ENCODE results near the gene TRERF1.

Gene TRERF1

GRCh38 chr6:42280966-42281533 is 170.7 kb downstream of the TRERF1 start:
- in situ Hi-C loops (cut with MboI; ENCODE audit: low sequenced_read_pairs): no loop called here

- in situ Hi-C loops (cut with MboI; ENCODE audit: low sequenced_read_pairs): no loop called here
These were observed 171.6 kb downstream of the TRERF1 start for GRCh38 chr6:42279966-42280629.

DNA sequence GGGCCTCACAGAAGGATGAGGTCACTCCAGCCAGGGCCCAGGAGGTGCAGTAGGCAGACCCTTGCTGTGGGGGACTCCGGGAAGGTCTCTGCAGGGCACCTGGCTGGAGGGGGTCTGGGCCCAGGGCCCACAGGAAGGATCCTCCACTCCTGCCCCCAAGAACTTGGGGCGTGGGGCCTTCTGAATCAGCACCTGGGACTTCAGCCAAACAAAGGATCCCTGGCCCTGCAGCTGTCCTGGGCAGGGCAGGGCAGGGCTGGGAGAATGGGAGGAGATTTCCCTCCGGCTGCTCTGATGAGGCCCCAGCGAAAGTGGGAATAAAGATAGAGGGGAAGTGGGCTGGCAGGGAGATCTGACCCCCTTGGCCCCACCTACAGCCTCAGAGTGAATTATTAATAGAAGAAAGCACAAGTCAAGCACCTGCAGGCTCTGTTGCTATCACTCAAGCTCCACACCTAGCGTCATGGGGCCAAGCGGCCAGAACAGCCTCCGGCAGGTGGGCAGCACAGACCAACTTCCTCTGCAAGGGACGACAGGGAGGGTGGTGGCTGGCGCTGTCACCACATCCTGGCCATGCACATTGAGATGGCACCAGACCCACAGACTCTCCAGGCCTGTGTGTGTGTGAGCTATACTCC is 172.5 kb downstream of the TRERF1 start:
- in situ Hi-C loops (cut with MboI; ENCODE audit: low sequenced_read_pairs): no loop called here

DNA sequence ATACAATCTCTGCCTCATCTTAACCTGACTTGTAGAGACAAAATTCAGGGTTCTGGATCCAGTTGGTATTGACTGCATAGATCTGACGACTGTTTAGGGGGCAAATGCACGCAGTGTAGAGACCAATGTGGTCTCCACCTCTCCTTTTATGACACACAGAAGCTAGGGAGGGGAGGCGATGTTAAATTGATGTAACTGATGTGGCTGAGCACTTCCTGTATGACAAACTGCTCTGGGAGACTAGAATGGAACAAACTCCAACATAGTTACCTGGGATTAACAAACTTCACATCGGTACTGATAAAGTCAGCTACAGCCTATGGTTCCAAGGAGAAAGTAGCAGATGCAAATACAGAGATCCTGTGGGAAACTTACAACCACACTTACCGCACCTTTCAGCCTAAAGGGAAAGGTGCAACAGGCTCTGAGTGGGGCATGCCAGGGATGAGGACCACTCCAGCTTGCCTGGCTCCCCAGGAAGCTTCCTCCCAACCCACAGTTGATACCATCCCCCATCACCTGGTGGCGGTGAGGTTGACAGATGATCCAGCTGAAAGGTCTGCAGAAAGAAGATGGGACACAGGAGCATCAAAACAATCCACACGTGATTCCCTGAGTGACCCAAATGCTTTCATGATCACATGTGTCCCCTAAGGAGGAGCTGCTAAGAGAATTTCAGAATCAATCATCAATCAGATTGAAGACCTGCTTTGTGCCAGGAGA is 173.4 kb downstream of the TRERF1 start:
- in situ Hi-C loops (cut with MboI; ENCODE audit: low sequenced_read_pairs): no loop called here

- in situ Hi-C loops (cut with MboI; ENCODE audit: low sequenced_read_pairs): no loop called here
These were observed 175.5 kb downstream of the TRERF1 start for GRCh38 chr6:42276034-42276890.

DNA sequence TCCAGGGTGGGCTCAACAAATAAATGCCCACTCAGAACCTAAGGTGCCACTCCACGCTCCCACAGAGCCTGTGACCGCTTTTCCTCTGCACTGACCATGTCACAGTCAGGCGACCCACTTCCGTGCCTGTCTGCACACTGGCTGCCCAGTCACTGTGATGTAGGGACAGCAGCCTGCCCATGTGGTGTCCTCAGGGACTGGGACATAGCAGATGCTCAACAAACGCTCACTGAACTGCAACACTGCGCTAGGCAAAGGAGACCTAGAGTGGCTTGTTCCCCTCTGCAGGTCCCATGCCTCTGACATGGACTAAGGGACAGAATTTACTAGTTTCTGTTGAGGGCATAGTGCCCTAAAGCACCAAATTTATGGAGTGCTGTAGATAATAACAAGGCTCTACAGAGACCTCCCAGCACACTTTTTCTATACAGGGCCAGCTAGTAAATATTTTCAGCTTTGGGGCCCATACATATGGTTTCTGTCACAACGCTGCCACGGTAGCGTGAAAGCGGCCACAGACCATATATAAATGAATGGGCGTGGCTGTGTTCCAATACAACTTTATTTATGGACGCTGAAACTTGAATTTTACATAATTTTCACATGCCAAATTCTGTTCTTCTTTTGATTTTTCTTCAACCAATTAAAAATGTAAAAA is 176.2 kb downstream of the TRERF1 start:
- in situ Hi-C loops (cut with MboI; ENCODE audit: low sequenced_read_pairs): no loop called here

- in situ Hi-C loops (cut with MboI; ENCODE audit: low sequenced_read_pairs): no loop called here
These were observed 176.8 kb downstream of the TRERF1 start for GRCh38 chr6:42274898-42275297.

GRCh38 chr6:42271834-42272805 is 179.6 kb downstream of the TRERF1 start:
- in situ Hi-C loops (cut with MboI; ENCODE audit: low sequenced_read_pairs): no loop called here

DNA sequence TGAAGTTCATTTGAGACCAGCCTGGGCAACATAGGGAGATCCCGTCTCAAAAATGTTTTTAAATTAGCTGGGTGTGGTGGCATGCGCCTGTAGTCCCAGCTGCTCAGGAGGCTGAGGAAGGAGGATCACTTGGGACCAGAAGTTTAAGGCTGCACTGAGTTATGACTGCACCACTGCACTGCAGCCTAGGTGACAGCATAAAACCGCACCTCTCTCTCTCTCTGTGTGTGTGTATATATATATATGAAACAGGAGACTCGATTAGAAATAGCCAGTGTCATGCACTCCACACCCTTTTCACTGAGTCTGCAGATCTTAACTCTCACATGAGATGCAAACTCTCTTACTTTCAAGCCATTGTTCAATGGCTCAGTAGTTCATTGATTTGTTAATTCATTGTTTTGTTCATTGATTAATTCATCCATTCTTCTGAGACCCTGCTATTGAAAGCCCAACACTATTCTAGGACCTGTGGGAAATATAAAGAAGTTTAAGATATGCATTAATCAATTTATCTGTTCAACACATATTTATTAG is 181.7 kb downstream of the TRERF1 start:
- in situ Hi-C loops (cut with MboI; ENCODE audit: low sequenced_read_pairs): no loop called here

DNA sequence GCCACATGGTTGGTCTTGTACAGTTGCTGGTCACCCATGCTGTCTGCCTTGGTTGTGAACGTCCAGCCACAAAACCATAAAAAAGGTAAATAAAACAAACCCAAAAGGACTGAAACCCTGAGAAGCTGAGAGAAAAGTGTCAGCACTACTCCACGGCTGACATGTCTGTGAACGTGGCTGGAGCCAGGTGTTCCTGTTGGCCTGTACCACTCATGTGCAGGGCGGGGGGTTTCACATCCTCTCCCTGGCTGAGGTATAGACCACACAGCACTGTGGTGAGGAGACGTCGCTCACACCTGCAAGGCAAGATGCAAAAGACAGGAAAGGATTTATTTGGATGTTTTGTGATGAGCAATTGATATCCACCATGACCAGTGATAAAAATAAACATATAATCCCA is 182.2 kb downstream of the TRERF1 start:
- in situ Hi-C loops (cut with MboI; ENCODE audit: low sequenced_read_pairs): no loop called here

GRCh38 chr6:42268835-42269204 is 182.9 kb downstream of the TRERF1 start:
- in situ Hi-C loops (cut with MboI; ENCODE audit: low sequenced_read_pairs): no loop called here

DNA sequence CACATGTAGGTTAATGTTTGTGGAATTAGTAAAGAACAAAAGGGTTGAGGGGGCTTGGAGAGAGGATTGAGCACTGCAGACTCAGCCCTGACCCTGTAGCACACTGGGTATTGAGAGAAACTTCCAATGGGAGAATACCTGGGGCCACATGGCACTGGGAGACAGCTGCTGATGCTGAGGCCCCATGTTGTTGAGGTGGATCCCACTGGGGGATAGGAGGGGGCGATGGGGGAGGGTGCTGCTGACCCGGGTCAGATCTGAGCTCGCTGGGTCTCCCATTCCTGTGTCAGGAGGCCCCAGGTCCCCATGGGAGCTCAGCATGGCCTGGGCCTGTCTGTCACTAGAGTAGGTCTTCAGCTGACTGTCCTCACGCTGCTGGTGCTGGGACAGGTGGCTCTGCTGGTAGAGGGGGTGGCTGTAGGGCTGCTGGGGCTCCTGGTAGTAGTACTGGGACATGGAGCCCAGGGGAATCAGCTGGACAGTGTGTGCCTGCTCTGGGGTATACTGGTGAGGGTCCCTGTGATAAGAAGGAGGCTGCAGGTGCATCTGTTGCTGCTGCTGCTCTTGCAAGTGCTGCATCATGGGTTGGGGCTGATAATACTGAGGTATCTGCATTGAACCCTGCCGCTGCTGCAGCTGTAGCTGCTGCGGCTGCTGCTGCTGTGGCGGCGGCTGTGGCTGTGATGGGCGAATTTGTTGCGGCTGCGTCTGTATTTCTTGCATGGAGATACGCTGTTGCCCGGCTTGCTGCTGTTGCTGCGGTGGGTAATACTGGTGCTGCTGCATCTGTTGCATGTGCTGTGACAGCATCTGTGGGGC is 183.5 kb downstream of the TRERF1 start:
- in situ Hi-C loops (cut with MboI; ENCODE audit: low sequenced_read_pairs): no loop called here

- in situ Hi-C loops (cut with MboI; ENCODE audit: low sequenced_read_pairs): no loop called here
These were observed 185.2 kb downstream of the TRERF1 start for GRCh38 chr6:42266538-42266937.

DNA sequence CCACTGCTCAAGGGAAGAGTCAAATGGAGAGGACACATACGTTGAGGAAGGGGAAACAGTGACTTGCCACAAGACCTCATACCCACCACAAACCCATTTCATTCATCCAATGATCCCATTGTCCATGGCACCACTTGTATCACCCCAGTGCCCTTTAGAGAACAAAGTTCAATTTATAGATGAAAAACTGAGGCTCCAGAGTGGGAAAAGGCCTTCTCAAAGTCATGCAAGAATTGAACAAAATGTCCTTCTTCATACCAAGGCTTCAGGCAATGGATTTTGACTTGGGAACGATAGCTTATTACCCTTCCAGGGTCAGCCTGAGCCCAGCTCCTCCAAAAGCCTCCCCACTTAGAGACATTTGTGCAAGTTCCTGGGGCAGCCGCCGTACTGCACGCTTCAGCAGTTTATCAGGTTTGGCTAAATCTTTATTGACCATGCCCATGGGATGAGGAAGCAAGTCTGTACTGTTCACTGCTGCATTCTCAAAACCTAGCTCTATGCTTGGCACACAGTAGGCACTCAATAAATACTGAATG is 186.8 kb downstream of the TRERF1 start:
- in situ Hi-C loops (cut with MboI; ENCODE audit: low sequenced_read_pairs): no loop called here

DNA sequence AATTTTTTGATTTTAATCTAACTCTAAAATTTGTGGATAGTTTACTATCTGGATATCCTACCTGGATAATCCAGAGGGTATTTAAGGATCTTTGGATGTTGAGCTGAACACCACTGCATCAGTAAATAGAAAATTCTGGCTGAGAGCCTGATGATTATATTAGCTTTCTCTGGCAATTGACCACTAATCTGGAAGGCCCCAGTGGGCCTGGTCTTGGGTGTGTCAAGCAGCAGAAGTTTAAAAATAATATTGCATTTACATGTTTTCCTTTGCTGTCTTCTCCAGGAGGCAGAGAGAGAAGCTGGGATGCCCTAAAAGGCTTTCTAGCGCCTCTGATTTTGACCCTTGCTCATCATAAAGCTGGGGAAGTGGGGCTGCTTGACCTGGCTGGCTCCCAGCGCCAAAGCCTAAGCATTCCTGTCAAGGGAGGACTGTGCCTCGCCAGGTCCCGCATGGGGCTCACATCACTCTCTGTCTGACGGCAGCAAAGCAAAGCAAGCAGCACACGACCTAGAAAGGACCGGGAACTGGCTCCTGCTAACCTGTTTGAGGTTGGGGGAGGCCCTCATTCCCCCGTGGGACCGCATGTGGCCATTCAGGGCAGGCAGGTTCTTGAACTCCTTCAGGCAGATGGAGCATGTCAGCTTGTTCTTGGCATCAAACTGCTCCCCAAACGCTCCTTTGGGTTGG is 187.4 kb downstream of the TRERF1 start:
- in situ Hi-C loops (cut with MboI; ENCODE audit: low sequenced_read_pairs): no loop called here

DNA sequence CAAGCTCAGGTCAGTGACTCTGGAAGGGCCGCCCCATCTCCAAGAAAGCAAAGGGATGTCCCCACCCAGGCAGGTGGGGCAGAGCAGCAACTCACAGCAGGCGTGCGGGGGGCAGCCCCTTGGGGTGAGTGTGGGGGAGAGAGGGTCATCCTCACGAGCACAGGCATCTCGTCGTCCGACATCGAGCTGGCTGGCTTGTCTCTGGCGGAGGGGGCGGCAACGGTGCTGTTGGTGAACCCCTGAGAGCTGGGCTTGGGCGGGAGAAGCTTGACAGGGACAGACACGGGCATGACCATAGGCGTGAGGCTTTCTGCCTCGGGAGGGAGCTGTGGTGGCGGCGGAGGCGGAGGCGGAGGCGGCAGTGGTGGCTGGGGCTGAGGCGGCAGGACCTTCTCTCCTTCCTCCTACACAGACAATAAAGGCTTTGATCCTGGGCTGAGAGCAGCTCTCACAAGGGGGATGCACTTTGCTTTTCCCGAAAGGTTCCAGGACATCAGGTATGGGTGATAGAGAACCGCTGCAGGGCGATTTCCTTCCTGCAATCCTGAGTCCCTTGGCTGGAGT is 188.5 kb downstream of the TRERF1 start:
- in situ Hi-C loops (cut with MboI; ENCODE audit: low sequenced_read_pairs): no loop called here

- in situ Hi-C loops (cut with MboI; ENCODE audit: low sequenced_read_pairs): no loop called here
These were observed 190.8 kb downstream of the TRERF1 start for GRCh38 chr6:42260972-42261371.
